ENCODE measurements around the gene ZNF700. TPM values are rescaled to one million over a fixed set of nuclear protein-coding genes. Genes with fewer than 3 reads are reported as not detected.

ZNF700 gene
- total and polyA plus RNA-seq, 2 donors (not counting 1 experiment from before 2014, with no cell fraction given) = 14.3 to 34.9 TPM

DNA sequence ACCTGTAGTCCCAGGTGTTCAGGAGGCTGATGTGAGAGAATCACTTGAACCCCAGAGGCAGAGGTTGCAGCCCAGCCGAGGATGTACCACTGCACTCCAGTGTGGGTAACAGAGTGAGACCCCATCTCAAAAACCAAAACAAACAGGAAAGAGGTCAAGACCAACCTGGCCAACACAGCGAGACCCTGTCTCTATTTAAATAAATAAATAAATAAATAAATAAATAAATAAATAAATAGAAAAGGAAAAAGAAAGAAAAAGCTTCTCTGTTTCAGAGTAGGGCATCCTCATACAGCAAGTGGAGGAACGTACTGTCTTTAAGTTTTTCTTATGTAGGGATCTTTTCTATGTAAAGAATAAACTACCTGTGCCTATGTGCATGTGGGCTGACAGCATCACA is 2.3 kb downstream of the ZNF700 start:
- ATAC-seq (ENCODE audit: low read depth) (no peak), DNase-seq (no peak)
- Mint-ChIP-seq H3K4me1 (peaks cover 51% of the 10 kb centered on the region), H3K27me3 (no peaks in the 10 kb centered on the region), H3K9me3 (ENCODE audit: insufficient read depth) (no peaks in the 10 kb centered on the region), H3K27ac (peak overlapping the region; percentile 63), H3K4me3 (peak overlapping the region; percentile 61)
- Histone ChIP-seq H4K20me1 (ENCODE audit: control insufficient read depth, insufficient read depth, low read length, poor library complexity, severe bottlenecking) (peaks cover 32% of the 10 kb centered on the region), H3K79me2 (ENCODE audit: control insufficient read depth, insufficient read depth, low read length) (peaks cover 66% of the 10 kb centered on the region), H3K4me2 (replicated peaks; ENCODE audit: low read depth, low read length, poor library complexity, severe bottlenecking) (peak overlapping the region; percentile 79), H3K4me1 (ENCODE audit: control insufficient read depth in 2 of 2, insufficient read depth in 2 of 2, low read length in 2 of 2) (peaks cover 19 to 36% of the 10 kb centered on the region in 2 donors), H3K4me3 (ENCODE audit: control extremely low read depth in 1 of 5, extremely low read depth in 1 of 5, insufficient read depth in 1 of 5, low read depth in 2 of 5, low read length in 4 of 5) (no peak overlapping the region), H3K9me3 (ENCODE audit: control extremely low read depth in 1 of 3, control insufficient read depth in 2 of 3, insufficient read depth in 1 of 3, low read length in 2 of 3) (no peaks in the 10 kb centered on the region), H3K27ac (ENCODE audit: low read length in 2 of 2) (no peak overlapping the region), H2AFZ (ENCODE audit: insufficient read depth, low read depth, low read length, poor library complexity, severe bottlenecking) (no peak overlapping the region), H3K27me3 (replicated peaks in 1 of 4; ENCODE audit: control extremely low read depth in 1 of 4, control insufficient read depth in 3 of 4, insufficient read depth in 4 of 4, low read length in 3 of 4) (no peaks in the 10 kb centered on the region), H3K36me3 (replicated peaks in 1 of 2; ENCODE audit: control extremely low read depth in 1 of 2, control insufficient read depth in 1 of 2, extremely low read depth in 1 of 2, insufficient read depth in 2 of 2, low read length in 1 of 2) (peaks cover 0 to 3% of the 10 kb centered on the region in 2 experiments), H3K9ac (ENCODE audit: low read length) (no peak overlapping the region)
- WGBS (ENCODE audit: insufficient coverage) = no CpG with 5 or more reads among the region's 3 CpGs
- intact Hi-C loops (cut with micrococcal nuclease) = no loop called here
- TF ChIP-seq EZH2 (IDR thresholded peaks at IDR 0.05; ENCODE audit: borderline replicate concordance, insufficient read depth, low read depth, low read length, poor library complexity, severe bottlenecking) (no peak), CTCF (IDR thresholded peaks at IDR 0.05) (no peak)
- ChIA-PET CTCF (interaction anchor here (1.4 to 7.2 kb wide), 2 partner anchors 36 to 62 kb away, joined by 4 to 87 read pairs; partner anchors contain the start of gene ZNF763), POLR2A (interaction anchor here (0.7 kb wide), 1 partner anchor 1529 kb away, joined by 3 read pairs; no protein-coding TSS in a partner anchor)

GRCh38 chr19:11931051-11931450 is 6.1 kb downstream of the ZNF700 start:
- Mint-ChIP-seq H3K9me3 (ENCODE audit: insufficient read depth) (no peaks in the 10 kb centered on the region), H3K27me3 (no peaks in the 10 kb centered on the region), H3K4me1 (peaks cover 35% of the 10 kb centered on the region), H3K27ac (no peak overlapping the region), H3K4me3 (no peak overlapping the region)
- Histone ChIP-seq H3K9me3 (ENCODE audit: control extremely low read depth in 1 of 3, control insufficient read depth in 2 of 3, insufficient read depth in 1 of 3, low read length in 2 of 3) (peaks cover 3 to 19% (median 3%) of the 10 kb centered on the region in 3 donors), H3K4me1 (ENCODE audit: control insufficient read depth in 2 of 2, insufficient read depth in 2 of 2, low read length in 2 of 2) (peaks cover 14 to 21% of the 10 kb centered on the region in 2 donors), H3K36me3 (replicated peaks in 1 of 2; ENCODE audit: control extremely low read depth in 1 of 2, control insufficient read depth in 1 of 2, extremely low read depth in 1 of 2, insufficient read depth in 2 of 2, low read length in 1 of 2) (peaks cover 0 to 5% of the 10 kb centered on the region in 2 experiments), H2AFZ (ENCODE audit: insufficient read depth, low read depth, low read length, poor library complexity, severe bottlenecking) (no peak overlapping the region), H3K4me2 (replicated peaks; ENCODE audit: low read depth, low read length, poor library complexity, severe bottlenecking) (peak overlapping the region; percentile 20), H3K27ac (ENCODE audit: low read length in 2 of 2) (no peak overlapping the region), H3K9ac (ENCODE audit: low read length) (no peak overlapping the region), H3K4me3 (ENCODE audit: control extremely low read depth in 1 of 5, extremely low read depth in 1 of 5, insufficient read depth in 1 of 5, low read depth in 2 of 5, low read length in 4 of 5) (peak overlapping the region in 1 of 5 experiments; percentile 19), H4K20me1 (ENCODE audit: control insufficient read depth, insufficient read depth, low read length, poor library complexity, severe bottlenecking) (peaks cover 43% of the 10 kb centered on the region), H3K79me2 (ENCODE audit: control insufficient read depth, insufficient read depth, low read length) (peaks cover 96% of the 10 kb centered on the region), H3K27me3 (replicated peaks in 1 of 4; ENCODE audit: control extremely low read depth in 1 of 4, control insufficient read depth in 3 of 4, insufficient read depth in 4 of 4, low read length in 3 of 4) (no peaks in the 10 kb centered on the region)
- WGBS (ENCODE audit: insufficient coverage) = no CpG with 5 or more reads among the region's 3 CpGs
- ChIA-PET CTCF (no interaction called here), POLR2A (no interaction called here)
- TF ChIP-seq CTCF (IDR thresholded peaks at IDR 0.05) (no peak), EZH2 (IDR thresholded peaks at IDR 0.05; ENCODE audit: borderline replicate concordance, insufficient read depth, low read depth, low read length, poor library complexity, severe bottlenecking) (no peak)
- ATAC-seq (ENCODE audit: low read depth) (no peak), DNase-seq (no peak)
- intact Hi-C loops (cut with micrococcal nuclease) = no loop called here

Measured in B cell (primary cell).